HepG2 (cell line): ENCODE results near the gene IFNA14. TPM values are rescaled to one million over a fixed set of nuclear protein-coding genes. Genes with fewer than 3 reads are reported as not detected.

Source experiments
- ATAC-seq: fragments of 200-7000 bp; cut with Tn5 transposase; 3 replicates; pipeline ENCODE4 v1.9.1; 2020; ENCODE audit warnings: mild to moderate bottlenecking, moderate library complexity
- BruUV-seq: library from RNA; stranded (reverse); fragments of 400-500 nt; replicated peaks from 2 replicates; lab custom pipeline; 2021; lab: Mats Ljungman, UMichigan
- CTCF ChIA-PET: fragments of 300-600 bp; formaldehyde crosslinking; extraction: SDS; loops from one replicate; lab custom pipeline; 2021; ENCODE audit warnings: low total read pairs, inconsistent platforms, low intra/inter-chr PET ratio; lab: Yijun Ruan, JAX
- POLR2A ChIA-PET: fragments of 350-600 bp; sonication (Branson Sonifier 250); formaldehyde crosslinking; loops from one replicate; lab custom pipeline; 2020; ENCODE audit warnings: antibody characterized with exemption, inconsistent platforms; lab: Yijun Ruan, JAX
- DNase-seq: peaks from one replicate; pipeline ENCODE4 v3.0.0-alpha.2; 2015; ENCODE audit warnings: low spot score
- FAIRE-seq: peaks from 3 replicates; lab custom pipeline; 2011; peaks lifted over from hg19 to GRCh38; lab: Jason Lieb, UNC
- H2AFZ ChIP-seq: one replicate; pipeline ENCODE4 v1.6.1; 2011; ENCODE audit warnings: low read length, inconsistent platforms
- H3K27ac ChIP-seq: fragments of 300-600 bp; 3 replicates; pipeline ENCODE4 v1.8.0; 2011; ENCODE audit warnings: mixed run types, mild to moderate bottlenecking, mixed read lengths, low read length, inconsistent platforms; ENCODE audit not compliant: insufficient read depth; ENCODE audit errors: extremely low read length
- H3K27me3 ChIP-seq, 2 experiments: fragments of 200-600 bp in 1 of 2; 2 replicates in 1 of 2; 3 replicates in 1 of 2; pipeline versions ENCODE4 v1.6.0 to v1.8.0; 2011; ENCODE audit warnings: low read length in 2 of 2, mild to moderate bottlenecking in 2 of 2, moderate library complexity in 2 of 2, inconsistent platforms in 1 of 2; ENCODE audit not compliant: insufficient read depth in 2 of 2, control insufficient read depth in 1 of 2
- H3K36me3 ChIP-seq, 2 experiments: fragments of 200-600 bp in 1 of 2; replicated peaks in 1 of 2; 2 replicates in 1 of 2; 3 replicates in 1 of 2; pipeline versions ENCODE4 v1.5.1 to v1.8.0; 2011; ENCODE audit warnings: low read length in 2 of 2, inconsistent platforms in 1 of 2; ENCODE audit not compliant: insufficient read depth in 2 of 2, control insufficient read depth in 1 of 2
- H3K4me1 ChIP-seq: 2 replicates; pipeline ENCODE4 v1.5.1; 2012; ENCODE audit warnings: low read length, inconsistent platforms; ENCODE audit not compliant: insufficient read depth
- H3K4me2 ChIP-seq: 2 replicates; pipeline ENCODE4 v1.6.0; 2011; ENCODE audit warnings: low read depth, low read length, inconsistent platforms
- H3K4me3 ChIP-seq, 3 experiments: fragments of 200-600 bp in 1 of 3; sonication (generic), shearing (Covaris generic) in 1 of 3; replicated peaks in 1 of 3; 2 replicates each; pipeline ENCODE4 v1.5.1; 2011 to 2016; ENCODE audit warnings: low read length in 3 of 3, inconsistent platforms in 2 of 3, low read depth in 2 of 3, mild to moderate bottlenecking in 2 of 3, control low read depth in 1 of 3, mixed read lengths in 1 of 3; ENCODE audit not compliant: insufficient read depth in 1 of 3
- H3K79me2 ChIP-seq: one replicate; pipeline ENCODE4 v1.6.1; 2011; ENCODE audit warnings: low read length, inconsistent platforms; ENCODE audit not compliant: insufficient read depth
- H3K9ac ChIP-seq: 2 replicates; pipeline ENCODE4 v1.6.0; 2011; ENCODE audit warnings: mild to moderate bottlenecking, low read depth, low read length, inconsistent platforms; ENCODE audit not compliant: insufficient read depth
- H3K9me3 ChIP-seq: 2 replicates; pipeline ENCODE4 v1.5.1; 2012; ENCODE audit warnings: mild to moderate bottlenecking, low read length
- H4K20me1 ChIP-seq: 2 replicates; pipeline ENCODE4 v1.6.0; 2011; ENCODE audit warnings: inconsistent platforms, mild to moderate bottlenecking, low read length, moderate library complexity; ENCODE audit not compliant: insufficient read depth
- DNMT1 ChIP-seq: sonication (generic); formaldehyde crosslinking; IDR thresholded peaks from 2 replicates; pipeline ENCODE4 v1.5.1; 2020; ENCODE audit warnings: mild to moderate bottlenecking, missing genetic modification reagents
- GTF3A ChIP-seq: sonication (generic); formaldehyde crosslinking; conservative IDR thresholded peaks from 2 replicates; pipeline ENCODE4 v1.4.0; 2020; ENCODE audit warnings: mild to moderate bottlenecking, missing genetic modification reagents
- HMG20A ChIP-seq: IDR thresholded peaks from 2 replicates; pipeline ENCODE4 v1.6.1; 2016; ENCODE audit warnings: borderline replicate concordance
- KDM5A ChIP-seq: fragments of 200-600 bp; sonication (generic); IDR thresholded peaks from 2 replicates; pipeline ENCODE4 v1.7.0; 2018; ENCODE audit warnings: antibody characterized with exemption, mild to moderate bottlenecking, low read length, borderline replicate concordance
- MTERF4 ChIP-seq: sonication (generic); formaldehyde crosslinking; IDR thresholded peaks from 2 replicates; pipeline ENCODE4 v1.8.0; 2023; ENCODE audit warnings: mild to moderate bottlenecking, missing genetic modification reagents
- NCOA2 ChIP-seq: sonication (generic); formaldehyde crosslinking; IDR thresholded peaks from 2 replicates; pipeline ENCODE4 v1.8.0; 2022; ENCODE audit warnings: inconsistent platforms
- PRDM10 ChIP-seq: sonication (generic); formaldehyde crosslinking; IDR thresholded peaks from 2 replicates; pipeline ENCODE4 v1.4.0; 2020; ENCODE audit warnings: low read depth, missing genetic modification reagents
- REPIN1 ChIP-seq: sonication (generic); formaldehyde crosslinking; IDR thresholded peaks from 2 replicates; pipeline ENCODE4 v1.8.0; 2022; ENCODE audit warnings: missing genetic modification reagents, low read depth, mild to moderate bottlenecking, borderline replicate concordance
- SP140L ChIP-seq: sonication (generic); formaldehyde crosslinking; IDR thresholded peaks from 2 replicates; pipeline ENCODE4 v1.4.0; 2020; ENCODE audit warnings: missing genetic modification reagents, borderline replicate concordance
- THAP7 ChIP-seq: sonication (generic); formaldehyde crosslinking; IDR thresholded peaks from 2 replicates; pipeline ENCODE4 v1.8.1; 2023; ENCODE audit warnings: mild to moderate bottlenecking, missing genetic modification reagents
- ZBTB10 ChIP-seq: sonication (generic); formaldehyde crosslinking; IDR thresholded peaks from 2 replicates; pipeline ENCODE4 v1.4.0; 2020; ENCODE audit warnings: missing genetic modification reagents, borderline replicate concordance
- ZFP36L2 ChIP-seq: sonication (generic); formaldehyde crosslinking; IDR thresholded peaks from 2 replicates; pipeline ENCODE4 v1.4.0; 2020; ENCODE audit warnings: missing genetic modification reagents
- ZFP41 ChIP-seq: sonication (generic); formaldehyde crosslinking; IDR thresholded peaks from 2 replicates; pipeline ENCODE4 v1.4.0; 2020; ENCODE audit warnings: mild to moderate bottlenecking, missing genetic modification reagents, borderline replicate concordance
- ZNF207 ChIP-seq: fragments of 450-650 bp; IDR thresholded peaks from 2 replicates; pipeline ENCODE4 v1.6.1; 2016; ENCODE audit warnings: antibody characterized with exemption, borderline replicate concordance
- ZNF549 ChIP-seq: sonication (generic); formaldehyde crosslinking; IDR thresholded peaks from 2 replicates; pipeline ENCODE4 v1.5.0; 2020; ENCODE audit warnings: missing genetic modification reagents
- ZNF629 ChIP-seq: sonication (generic); formaldehyde crosslinking; conservative IDR thresholded peaks from 2 replicates; pipeline ENCODE4 v1.5.0; 2020; ENCODE audit warnings: missing genetic modification reagents
- ZNF737 ChIP-seq: sonication (generic); formaldehyde crosslinking; IDR thresholded peaks from 2 replicates; pipeline ENCODE4 v1.5.0; 2020; ENCODE audit warnings: missing genetic modification reagents, mild to moderate bottlenecking, borderline replicate concordance
- ZNF75D ChIP-seq: sonication (generic); formaldehyde crosslinking; IDR thresholded peaks from 2 replicates; pipeline ENCODE4 v1.8.1; 2023; ENCODE audit warnings: missing genetic modification reagents, mild to moderate bottlenecking, borderline replicate concordance
- WGBS: methylation state at CpG from one replicate; pipeline ENCODE4 v1.1.6; 2017; ENCODE audit warnings: low lambda C conversion rate; 5-methylcytosine and 5-hydroxymethylcytosine counted together
- in situ Hi-C: cut with HindIII; loops from 2 replicates; pipeline ENCODE4 v1.10.0; 2017; ENCODE audit warnings: low pct_unique_long_range_greater_than_20kb; ENCODE audit not compliant: extremely low pct_ligation_motif_present
- intact Hi-C: fragments of 100-400 bp; cut with micrococcal nuclease; formaldehyde crosslinking; loops from one replicate; pipeline ENCODE4 v1.10.0; 2022; ENCODE audit not compliant: unreplicated experiment
- polyA plus RNA-seq, 8 experiments: library from polyadenylated mRNA; depleted of rRNA in 3 of 8; stranded (reverse) in 7 of 8; unstranded in 1 of 8; fragments of >200 nt; fragmentation: Illumina TruSeq in 4 of 8; extraction: Trizol in 4 of 8; gene quantifications; 2 replicates each; pipeline versions ENCODE4 v1.2.1 to v1.2.3, GENCODE V29; 2011 to 2016; ENCODE audit warnings: low read depth in 4 of 8, missing spikeins in 1 of 8, mixed read lengths in 1 of 8; ENCODE audit not compliant: insufficient read depth in 1 of 8
- total RNA-seq, 5 experiments: library from RNA; depleted of rRNA; stranded (reverse); fragments of >200 nt; fragmentation: Illumina TruSeq; extraction: Trizol; gene quantifications; 2 replicates each; pipeline ENCODE4 v1.2.3, GENCODE V29; 2016; ENCODE audit warnings: low read depth in 1 of 5

IFNA14 gene
- total and polyA plus RNA-seq, 2 of the 13 experiments (the other 11 are each of a cell fraction or from before 2014, with no cell fraction given), result not detected

GRCh38 chr9:21287280-21287679 lies 47.5 kb upstream of the IFNA14 start:
- CTCF ChIA-PET, result no interaction called here

More at GRCh38 chr9:21287280-21287679, 47.5 kb upstream of the IFNA14 start:
- BruUV-seq, result no TSS peak
- Histone ChIP-seq H3K36me3 (no peaks in the 10 kb centered on the region), H3K27me3 (no peaks in the 10 kb centered on the region), H3K4me3 (no peak overlapping the region), H3K9ac (no peak overlapping the region), H3K4me2 (no peak overlapping the region), H3K9me3 (no peaks in the 10 kb centered on the region), H3K79me2 (no peaks in the 10 kb centered on the region), H2AFZ (no peak overlapping the region), H3K4me1 (no peaks in the 10 kb centered on the region), H4K20me1 (no peaks in the 10 kb centered on the region), H3K27ac (no peak overlapping the region)
- TF ChIP-seq HMG20A (CRISPR knock-in tag) (no peak), GTF3A (CRISPR knock-in tag) (no peak), SP140L (CRISPR knock-in tag) (no peak), ZBTB10 (CRISPR knock-in tag) (no peak), PRDM10 (no peak), ZNF549 (CRISPR knock-in tag) (no peak), ZNF75D (CRISPR knock-in tag) (no peak), MTERF4 (CRISPR knock-in tag) (no peak), KDM5A (no peak), ZFP41 (no peak), ZNF207 (no peak), THAP7 (CRISPR knock-in tag) (no peak), NCOA2 (CRISPR knock-in tag) (no peak), REPIN1 (no peak), ZNF737 (CRISPR knock-in tag) (no peak), ZFP36L2 (CRISPR knock-in tag) (no peak), DNMT1 (CRISPR knock-in tag) (no peak), ZNF629 (CRISPR knock-in tag) (no peak)
- intact Hi-C loops, result no loop called here
- POLR2A ChIA-PET, result no interaction called here
- DNase-seq (no peak), FAIRE-seq (no peak), ATAC-seq (no peak)
- 2% methylated on average over 3 of the region's 3 CpGs for WGBS
- in situ Hi-C loops, result no loop called here
